HG02571 (cell line): Measurements from ENCODE around the gene HDAC10.

Source experiments
- ATAC-seq: cut with Tn5 transposase; IDR thresholded peaks from one replicate; pipeline ENCODE4 v1.9.1; 2021; ENCODE audit warnings: mild to moderate bottlenecking, moderate library complexity; ENCODE audit not compliant: unreplicated experiment

Gene HDAC10

DNA sequence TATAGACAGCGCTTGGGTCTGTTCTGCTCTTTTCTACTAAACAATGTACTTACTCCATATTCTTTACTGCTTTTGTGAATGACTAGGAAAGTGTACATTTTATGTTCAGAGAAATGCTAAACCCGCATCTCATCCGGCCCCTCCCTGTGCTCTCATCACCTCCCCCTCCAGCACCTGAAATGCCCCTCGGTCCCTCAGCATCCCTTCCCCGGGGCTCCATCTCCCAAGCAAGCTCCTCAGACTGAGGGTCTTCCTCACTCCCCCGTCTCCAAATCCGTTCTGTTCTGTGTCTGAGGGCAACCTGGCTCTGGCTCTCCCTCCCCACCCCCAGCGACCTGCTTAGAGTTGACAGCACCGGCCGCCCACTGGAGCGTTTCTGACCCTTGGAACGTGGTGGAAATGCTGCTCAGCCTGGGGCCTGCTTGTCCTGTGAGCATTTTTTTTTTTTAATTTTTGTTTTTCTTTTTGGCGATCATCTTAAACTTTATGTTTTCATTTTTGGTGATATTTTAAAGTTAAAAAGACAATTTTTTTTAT lies 48.9 kb downstream of the HDAC10 start:
- no peak for ATAC-seq

DNA sequence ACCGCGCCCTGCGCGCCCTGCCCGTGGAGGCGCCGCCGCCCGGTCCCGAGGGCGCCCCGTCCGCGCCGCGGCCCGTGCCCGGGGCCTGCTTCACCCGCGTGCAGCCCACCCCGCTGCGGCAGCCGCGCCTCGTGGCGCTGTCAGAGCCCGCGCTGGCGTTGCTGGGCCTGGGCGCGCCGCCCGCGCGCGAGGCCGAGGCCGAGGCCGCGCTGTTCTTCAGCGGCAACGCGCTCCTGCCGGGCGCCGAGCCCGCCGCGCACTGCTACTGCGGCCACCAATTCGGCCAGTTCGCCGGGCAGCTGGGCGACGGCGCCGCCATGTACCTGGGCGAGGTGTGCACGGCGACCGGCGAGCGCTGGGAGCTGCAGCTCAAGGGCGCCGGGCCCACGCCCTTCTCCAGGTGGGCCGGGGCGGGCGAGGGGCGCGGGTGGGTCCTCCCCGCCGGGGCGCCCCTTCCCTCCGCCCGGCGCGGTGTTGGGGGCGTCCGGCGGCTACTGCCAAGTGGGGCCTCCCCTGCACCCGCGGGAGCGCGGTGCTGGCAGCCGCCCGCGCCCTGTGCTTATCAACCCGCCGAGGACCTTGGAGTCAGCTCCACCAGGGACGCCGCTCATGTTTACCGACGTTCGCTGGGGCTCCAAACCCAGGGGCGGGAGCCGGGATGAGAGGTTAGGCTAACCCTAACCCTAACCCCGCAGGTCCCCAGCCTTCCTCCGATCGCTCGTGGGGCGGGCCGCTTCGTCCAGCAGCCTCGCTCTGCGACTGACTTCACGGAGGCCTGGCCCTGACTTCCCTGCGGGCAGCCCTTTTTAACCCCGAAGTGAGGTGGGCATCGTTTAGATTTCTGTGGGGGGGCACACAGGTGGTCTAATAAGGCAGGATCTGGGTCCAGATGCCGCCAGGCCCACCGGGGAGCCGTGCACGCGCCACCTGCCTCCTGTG lies 49.6 kb downstream of the HDAC10 start:
- peak; percentile 27 for ATAC-seq

GRCh38 chr22:50200461-50201190 lies 50.4 kb downstream of the HDAC10 start, which contains the start of gene SELENOO:
Gene SELENOO (plus strand): TSS chr22:50201011. CDS start chr22:50201037, 26 bp downstream.
- peak; percentile 63 for ATAC-seq

DNA sequence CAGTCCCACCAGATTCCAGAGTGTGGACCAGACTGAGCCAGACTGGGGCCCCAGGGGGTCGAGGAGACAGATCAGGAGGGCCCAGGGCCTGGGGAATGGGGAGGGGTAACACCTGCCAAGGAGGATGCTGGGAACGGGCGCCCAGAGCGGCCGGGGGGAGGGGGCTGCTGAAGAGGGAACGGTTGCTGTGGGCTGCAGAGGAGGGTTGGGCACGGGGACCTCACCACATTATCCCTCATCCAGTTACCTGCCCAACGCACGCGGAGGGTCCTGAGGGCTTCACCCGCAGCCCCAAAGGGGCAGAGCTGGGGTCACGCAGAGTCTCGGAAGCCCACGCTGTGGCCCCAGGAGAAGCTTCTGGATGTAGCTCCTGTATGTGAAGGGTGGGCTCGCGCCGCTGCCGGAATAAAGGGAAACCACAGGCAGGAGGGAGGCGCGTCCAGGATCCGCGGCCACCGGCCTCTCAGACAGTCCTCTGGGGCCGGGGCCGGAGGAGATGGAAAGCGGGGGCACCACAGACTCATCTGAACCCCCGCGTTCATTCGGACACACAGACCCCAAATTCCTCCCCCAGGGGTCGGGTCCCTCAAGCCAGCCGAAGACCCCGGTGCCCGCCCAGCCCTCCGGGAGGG lies 51.1 kb downstream of the HDAC10 start:
- ATAC-seq = no peak

GRCh38 chr22:50199251-50199721 lies 51.8 kb downstream of the HDAC10 start:
- no peak for ATAC-seq

DNA sequence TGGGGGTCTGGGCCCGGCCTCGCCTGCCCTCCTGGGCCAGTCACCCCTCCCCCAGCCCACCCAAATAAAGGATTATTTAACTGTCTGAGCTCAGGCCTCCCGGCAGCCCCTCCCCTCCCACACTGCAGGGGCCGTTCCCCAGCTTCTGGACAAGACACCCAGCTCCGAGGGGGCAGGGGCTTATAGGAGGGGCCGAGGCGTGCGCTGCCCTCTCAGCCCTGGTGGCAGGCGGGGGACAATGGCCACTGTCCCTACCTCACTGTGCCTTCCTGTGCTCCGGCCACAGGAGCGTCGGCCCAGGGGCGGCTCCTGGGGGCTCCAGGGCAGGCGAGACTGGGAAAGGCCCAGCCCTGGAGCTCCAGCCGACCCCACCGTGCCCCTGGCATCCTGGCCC lies 52.4 kb downstream of the HDAC10 start:
- no peak for ATAC-seq

- no peak for ATAC-seq
Measured at GRCh38 chr22:50197856-50198623, 53.0 kb downstream of the HDAC10 start.

DNA sequence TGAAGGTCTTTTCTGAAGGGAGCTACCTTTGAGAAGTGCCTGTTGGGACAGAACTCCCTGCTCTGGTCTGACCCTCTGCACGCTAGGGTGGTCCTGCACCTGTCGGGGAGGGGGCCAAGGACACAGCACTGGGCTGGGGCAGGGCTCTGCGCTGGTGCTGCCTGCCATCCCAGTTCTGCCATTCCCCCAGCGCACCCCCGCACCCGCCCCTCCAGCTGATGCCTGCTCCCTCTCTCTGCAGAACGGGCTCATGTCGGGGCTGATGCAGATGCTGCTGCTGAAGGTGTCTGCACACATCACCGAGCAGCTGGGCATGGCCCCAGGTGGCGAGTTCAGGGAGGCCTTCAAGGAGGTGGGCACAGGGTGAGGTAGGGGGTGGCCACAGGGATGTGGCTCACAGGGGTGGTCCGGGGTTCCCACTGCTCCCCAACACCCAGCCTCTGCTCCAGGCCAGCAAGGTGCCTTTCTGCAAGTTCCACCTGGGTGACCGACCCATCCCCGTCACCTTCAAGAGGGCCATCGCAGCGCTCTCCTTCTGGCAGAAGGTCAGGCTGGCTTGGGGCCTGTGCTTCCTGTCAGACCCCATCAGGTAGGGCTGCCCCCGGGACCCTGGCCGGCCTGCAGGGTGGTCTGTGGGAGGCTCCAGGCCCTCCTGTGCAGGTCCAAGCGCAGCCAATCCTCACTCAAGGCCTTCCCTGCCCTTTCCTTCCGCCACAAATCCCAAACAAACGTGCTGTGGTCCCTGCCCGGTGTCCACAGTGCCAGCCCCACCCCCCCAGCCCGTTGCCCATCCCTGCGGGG lies 53.9 kb downstream of the HDAC10 start:
- no peak for ATAC-seq

GRCh38 chr22:50196256-50196655 lies 54.8 kb downstream of the HDAC10 start:
- no peak for ATAC-seq
